ENCODE data around the gene MRGPRD.

Gene MRGPRD

DNA sequence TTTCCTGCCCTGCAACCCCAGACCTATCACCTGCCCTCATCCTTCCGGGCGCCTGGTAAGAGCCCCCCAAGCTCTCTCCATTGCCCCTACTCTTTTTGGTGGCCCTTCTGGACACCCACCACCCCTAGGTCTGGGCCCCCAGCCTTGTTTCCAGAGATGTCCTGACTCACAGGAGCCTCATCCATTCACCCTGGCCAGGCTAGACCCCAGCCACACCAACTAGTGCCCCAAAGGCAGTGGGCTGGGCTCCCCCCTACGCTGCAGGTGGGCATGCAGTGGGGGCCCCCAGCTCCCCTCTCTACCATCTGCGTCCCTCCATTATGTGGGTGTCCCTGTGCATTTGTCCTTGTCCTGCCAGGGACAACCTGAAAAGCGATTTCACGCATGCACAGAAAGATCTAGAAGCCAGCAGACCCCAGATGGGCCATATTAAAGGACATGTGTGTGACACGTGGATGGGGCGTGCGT is 30.9 kb upstream of the MRGPRD start:
- H2AK5ac ChIP-seq (ENCODE audit: low read depth, low read length) = peak overlapping the region; percentile 98
- H3K4me3 ChIP-seq (ENCODE audit: low read length in 2 of 2) = no peak overlapping the region
- H3K4ac ChIP-seq (ENCODE audit: low read length) = no peak overlapping the region
- peak overlapping the region; percentile 43 for H2BK5ac ChIP-seq (ENCODE audit: low read length)
- H2AFZ ChIP-seq (ENCODE audit: low read length) = peak overlapping the region; percentile 86
- H3K9me3 ChIP-seq (replicated peaks in 1 of 2; ENCODE audit: control insufficient read depth in 2 of 2, insufficient read depth in 1 of 2, low read depth in 1 of 2, low read length in 2 of 2) = peaks cover 0 to 2% of the 10 kb centered on the region in 2 donors
- DNase-seq (ENCODE audit: low spot score) = no peak
- peak overlapping the region; percentile 73 for H2BK120ac ChIP-seq (ENCODE audit: low read depth, low read length)
- no peaks in the 10 kb centered on the region for H3K36me3 ChIP-seq (replicated peaks in 1 of 2; ENCODE audit: control insufficient read depth in 2 of 2, insufficient read depth in 2 of 2, low read length in 2 of 2)
- no peak overlapping the region for H3K27ac ChIP-seq (replicated peaks; ENCODE audit: low read length)
- H2BK15ac ChIP-seq (ENCODE audit: low read length) = peak overlapping the region; percentile 62
- H3K18ac ChIP-seq (ENCODE audit: low read length) = peak overlapping the region; percentile 96
- H4K91ac ChIP-seq (ENCODE audit: low read depth, low read length, poor library complexity) = peak overlapping the region; percentile 95
- H3K9ac ChIP-seq (ENCODE audit: low read depth, low read length, poor library complexity) = no peak overlapping the region
- no CpG with 5 or more reads among the region's 9 CpGs for WGBS, 2 donors (ENCODE audit: extremely low coverage in 2 of 2, insufficient read length in 2 of 2, insufficient replicate concordance in 1 of 2)
- H4K8ac ChIP-seq (ENCODE audit: low read depth, low read length) = peak overlapping the region; percentile 99
- H3K4me2 ChIP-seq (ENCODE audit: insufficient read depth, low read length, poor library complexity, severe bottlenecking) = no peak overlapping the region
- H3K27me3 ChIP-seq (ENCODE audit: control insufficient read depth in 3 of 3, insufficient read depth in 3 of 3, low read depth in 1 of 3, low read length in 3 of 3) = peaks cover 0 to 73% (median 2%) of the 10 kb centered on the region in 3 experiments
- no peak overlapping the region for H3K14ac ChIP-seq (ENCODE audit: low read length)
- H2BK12ac ChIP-seq (ENCODE audit: low read length) = no peak overlapping the region
- H3K23ac ChIP-seq (ENCODE audit: low read depth, low read length, poor library complexity) = peak overlapping the region; percentile 29
- peaks cover 2% of the 10 kb centered on the region for H3K79me1 ChIP-seq (ENCODE audit: low read depth, low read length)
- H3K4me1 ChIP-seq (ENCODE audit: control insufficient read depth in 2 of 2, insufficient read depth in 1 of 2, low read depth in 1 of 2, low read length in 2 of 2) = peaks cover 47 to 54% of the 10 kb centered on the region in 2 donors

DNA sequence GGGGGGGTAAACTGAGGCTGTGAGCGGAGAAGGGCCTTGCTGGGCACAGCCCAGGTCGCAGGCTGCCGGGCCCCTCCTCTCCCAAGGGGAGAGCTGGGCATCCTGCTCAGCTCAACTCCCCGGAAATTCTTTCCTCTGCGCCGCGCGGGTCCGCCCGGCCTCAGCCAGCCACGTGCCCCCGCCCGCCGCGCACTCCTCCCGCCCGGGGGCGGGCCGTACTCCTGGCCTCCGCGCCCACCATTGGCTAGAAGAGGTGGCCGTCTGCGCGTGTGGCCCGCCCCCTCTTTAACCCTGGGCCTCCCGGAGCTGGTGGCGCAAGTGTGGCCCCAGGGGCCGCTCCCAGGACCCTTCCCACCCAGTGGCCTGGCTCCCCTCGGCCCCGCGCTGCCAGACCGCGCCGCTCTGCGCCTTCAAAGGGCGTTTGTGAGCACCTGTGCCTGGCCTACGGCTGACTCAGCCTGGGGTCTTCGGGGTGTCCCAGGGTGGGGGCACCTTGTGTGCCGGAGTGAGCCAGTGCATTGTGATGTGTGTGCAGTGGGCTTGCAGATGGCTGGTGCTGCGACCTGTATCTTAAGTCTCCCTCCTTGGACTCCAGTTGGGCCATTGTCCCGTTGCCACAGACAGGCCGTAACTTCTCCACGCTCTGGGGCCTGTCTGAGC is 30.3 kb upstream of the MRGPRD start:
- no CpG with 5 or more reads among the region's 43 CpGs for WGBS, 2 donors (ENCODE audit: extremely low coverage in 2 of 2, insufficient read length in 2 of 2, insufficient replicate concordance in 1 of 2)
- peak overlapping the region; percentile 95 for H4K91ac ChIP-seq (ENCODE audit: low read depth, low read length, poor library complexity)

DNA sequence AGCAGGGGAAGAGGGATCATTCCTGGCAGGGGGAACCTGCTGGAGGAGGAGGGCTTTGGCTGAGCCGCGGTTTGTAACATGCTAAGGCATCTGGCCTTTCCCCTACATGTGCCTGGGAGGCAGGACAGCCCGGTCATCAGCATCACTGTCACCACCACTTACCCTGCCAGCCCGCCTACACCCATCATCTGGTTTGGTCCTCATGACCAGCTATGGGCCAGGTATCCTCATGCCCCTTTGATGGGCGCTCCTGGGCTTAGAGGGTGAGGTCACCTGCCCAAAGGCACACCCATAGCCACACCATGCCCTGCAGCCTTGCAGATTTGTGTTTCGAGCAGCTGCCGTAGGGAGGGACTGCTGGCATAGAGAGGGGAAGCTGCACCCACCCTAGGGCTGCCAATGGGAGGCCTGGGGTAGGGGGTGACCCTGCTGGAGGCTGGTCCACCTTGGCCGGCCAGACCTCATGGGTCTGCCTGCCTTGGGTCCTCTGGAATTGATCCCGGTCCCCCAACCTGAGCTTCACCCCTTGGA is 29.6 kb upstream of the MRGPRD start:
- no peak overlapping the region for H4K8ac ChIP-seq (ENCODE audit: low read depth, low read length)
- peaks cover 0 to 70% (median 2%) of the 10 kb centered on the region in 3 experiments for H3K27me3 ChIP-seq (ENCODE audit: control insufficient read depth in 3 of 3, insufficient read depth in 3 of 3, low read depth in 1 of 3, low read length in 3 of 3)
- H4K91ac ChIP-seq (ENCODE audit: low read depth, low read length, poor library complexity) = no peak overlapping the region
- peak overlapping the region; percentile 66 for H3K18ac ChIP-seq (ENCODE audit: low read length)
- H2BK120ac ChIP-seq (ENCODE audit: low read depth, low read length) = peak overlapping the region; percentile 56
- no CpG with 5 or more reads among the region's 9 CpGs for WGBS, 2 donors (ENCODE audit: extremely low coverage in 2 of 2, insufficient read length in 2 of 2, insufficient replicate concordance in 1 of 2)
- H3K79me1 ChIP-seq (ENCODE audit: low read depth, low read length) = peaks cover 2% of the 10 kb centered on the region
- peak overlapping the region; percentile 83 for H3K14ac ChIP-seq (ENCODE audit: low read length)
- H3K4me1 ChIP-seq (ENCODE audit: control insufficient read depth in 2 of 2, insufficient read depth in 1 of 2, low read depth in 1 of 2, low read length in 2 of 2) = peaks cover 47 to 54% of the 10 kb centered on the region in 2 donors
- no peak overlapping the region for H3K27ac ChIP-seq (replicated peaks; ENCODE audit: low read length)
- peak overlapping the region; percentile 86 for H2AFZ ChIP-seq (ENCODE audit: low read length)
- DNase-seq (ENCODE audit: low spot score) = no peak
- peak overlapping the region; percentile 99 for H2AK5ac ChIP-seq (ENCODE audit: low read depth, low read length)
- peak overlapping the region; percentile 64 for H3K9ac ChIP-seq (ENCODE audit: low read depth, low read length, poor library complexity)
- peaks cover 0 to 2% of the 10 kb centered on the region in 2 donors for H3K9me3 ChIP-seq (replicated peaks in 1 of 2; ENCODE audit: control insufficient read depth in 2 of 2, insufficient read depth in 1 of 2, low read depth in 1 of 2, low read length in 2 of 2)
- no peaks in the 10 kb centered on the region for H3K36me3 ChIP-seq (replicated peaks in 1 of 2; ENCODE audit: control insufficient read depth in 2 of 2, insufficient read depth in 2 of 2, low read length in 2 of 2)
- no peak overlapping the region for H3K4ac ChIP-seq (ENCODE audit: low read length)
- peak overlapping the region; percentile 75 for H2BK12ac ChIP-seq (ENCODE audit: low read length)
- peak overlapping the region; percentile 100 for H2BK15ac ChIP-seq (ENCODE audit: low read length)
- peak overlapping the region; percentile 79 for H2BK5ac ChIP-seq (ENCODE audit: low read length)
- H3K4me2 ChIP-seq (ENCODE audit: insufficient read depth, low read length, poor library complexity, severe bottlenecking) = peak overlapping the region; percentile 34
- peak overlapping the region in 1 of 2 donors; percentile 10 for H3K4me3 ChIP-seq (ENCODE audit: low read length in 2 of 2)
- peak overlapping the region; percentile 16 for H3K23ac ChIP-seq (ENCODE audit: low read depth, low read length, poor library complexity)

More for the DNA sequence above, 30.3 kb upstream of the MRGPRD start:
- Histone ChIP-seq H3K4ac (ENCODE audit: low read length) (peak overlapping the region; percentile 93), H3K4me3 (ENCODE audit: low read length in 2 of 2) (peak overlapping the region in 1 of 2 donors; percentile 47), H3K27me3 (ENCODE audit: control insufficient read depth in 3 of 3, insufficient read depth in 3 of 3, low read depth in 1 of 3, low read length in 3 of 3) (peaks cover 0 to 73% (median 2%) of the 10 kb centered on the region in 3 experiments), H3K14ac (ENCODE audit: low read length) (no peak overlapping the region), H2BK120ac (ENCODE audit: low read depth, low read length) (peak overlapping the region; percentile 73), H3K4me1 (ENCODE audit: control insufficient read depth in 2 of 2, insufficient read depth in 1 of 2, low read depth in 1 of 2, low read length in 2 of 2) (peaks cover 47 to 54% of the 10 kb centered on the region in 2 donors), H3K18ac (ENCODE audit: low read length) (peak overlapping the region; percentile 96), H3K23ac (ENCODE audit: low read depth, low read length, poor library complexity) (peak overlapping the region; percentile 25), H3K79me1 (ENCODE audit: low read depth, low read length) (peaks cover 2% of the 10 kb centered on the region), H2BK15ac (ENCODE audit: low read length) (peak overlapping the region; percentile 100), H3K36me3 (replicated peaks in 1 of 2; ENCODE audit: control insufficient read depth in 2 of 2, insufficient read depth in 2 of 2, low read length in 2 of 2) (no peaks in the 10 kb centered on the region), H3K9me3 (replicated peaks in 1 of 2; ENCODE audit: control insufficient read depth in 2 of 2, insufficient read depth in 1 of 2, low read depth in 1 of 2, low read length in 2 of 2) (peaks cover 0 to 2% of the 10 kb centered on the region in 2 donors), H4K8ac (ENCODE audit: low read depth, low read length) (peak overlapping the region; percentile 99), H3K9ac (ENCODE audit: low read depth, low read length, poor library complexity) (peak overlapping the region; percentile 53), H3K27ac (replicated peaks; ENCODE audit: low read length) (no peak overlapping the region), H3K4me2 (ENCODE audit: insufficient read depth, low read length, poor library complexity, severe bottlenecking) (peak overlapping the region; percentile 55), H2AFZ (ENCODE audit: low read length) (peak overlapping the region; percentile 86), H2BK12ac (ENCODE audit: low read length) (peak overlapping the region; percentile 47), H2BK5ac (ENCODE audit: low read length) (peak overlapping the region; percentile 43), H2AK5ac (ENCODE audit: low read depth, low read length) (peak overlapping the region; percentile 98)
- peak; percentile 67 for DNase-seq (ENCODE audit: low spot score)
